GM12892 (cell line): ENCODE measurements around the gene RNMT.

Experiments used
- POLR2A ChIP-seq: IDR thresholded peaks from 2 replicates; pipeline ENCODE4 v1.6.1; 2011; ENCODE audit warnings: low read depth, low read length, control low read depth
- POLR2AphosphoS5 ChIP-seq: IDR thresholded peaks from 2 replicates; pipeline ENCODE4 v1.6.1; 2011; ENCODE audit warnings: low read depth, low read length, control low read depth
- TAF1 ChIP-seq: IDR thresholded peaks from 2 replicates; pipeline ENCODE4 v1.6.1; 2011; ENCODE audit warnings: low read depth, mild to moderate bottlenecking, control low read depth, low read length, borderline replicate concordance

GRCh38 chr18:13700153-13700552 is 26.3 kb upstream of the RNMT start:
- no peak for TF ChIP-seq POLR2AphosphoS5
- no peak for TF ChIP-seq POLR2A
- no peak for TF ChIP-seq TAF1
